ENCODE results near the gene GRIA1.

The GRIA1 gene

DNA sequence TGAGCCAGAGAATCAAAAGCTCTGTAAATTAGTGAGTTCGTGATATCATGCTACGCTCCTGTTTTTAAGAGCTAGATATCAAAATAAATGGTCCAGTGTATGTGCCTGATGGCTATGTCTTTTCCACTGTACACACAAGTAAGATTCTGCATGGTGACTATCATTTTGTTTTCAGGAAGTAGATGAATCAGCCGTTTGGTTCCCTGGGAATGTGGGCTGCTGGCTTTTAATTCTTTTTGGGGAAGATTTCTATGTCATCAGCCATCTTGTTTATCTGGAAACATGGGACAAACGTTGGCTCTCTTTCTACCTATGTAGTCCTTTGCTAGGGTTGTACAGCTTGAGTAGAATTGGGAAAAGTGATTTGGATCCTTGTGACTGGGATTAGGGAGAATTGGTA, 126.7 kb downstream of the GRIA1 start:
- no peak for DNase-seq

DNA sequence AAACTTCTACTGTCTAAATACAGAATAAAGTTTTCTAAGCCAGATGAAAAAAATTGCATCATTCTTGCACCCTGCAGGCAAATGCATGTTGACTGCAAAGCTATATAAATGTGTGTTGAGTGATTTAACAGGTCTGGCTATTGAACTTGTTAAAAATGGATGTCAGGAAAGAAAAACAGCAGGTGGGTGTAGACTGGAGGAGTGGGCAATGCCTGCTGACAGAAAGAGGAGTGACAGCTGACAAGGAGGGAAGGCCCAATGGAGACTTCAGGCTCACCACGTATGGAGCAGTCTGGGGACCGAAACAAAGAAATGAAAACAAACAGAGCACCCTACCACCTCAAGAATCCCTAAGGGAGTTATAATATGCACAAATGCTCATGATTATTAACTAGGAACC, 127.8 kb downstream of the GRIA1 start:
- no peak for DNase-seq

DNA sequence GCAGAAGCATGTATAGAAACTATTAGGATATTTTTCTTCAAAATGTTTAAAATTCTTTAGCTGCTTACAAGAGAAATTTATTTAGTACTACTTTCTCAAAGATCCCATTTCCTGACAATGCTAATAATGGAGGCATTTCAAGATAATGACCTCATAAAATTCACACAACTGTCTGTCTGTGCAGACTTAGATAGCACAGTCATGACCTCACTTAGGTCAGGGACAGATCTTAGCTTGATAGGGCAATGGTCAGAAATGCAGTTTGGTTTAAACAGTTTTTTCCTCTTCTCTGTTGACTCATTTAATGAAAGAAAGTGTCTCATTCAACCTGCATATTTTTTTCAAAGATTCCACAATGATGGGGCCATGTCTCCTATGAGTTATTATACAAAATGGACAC, 128.4 kb downstream of the GRIA1 start:
- no peak for DNase-seq

DNA sequence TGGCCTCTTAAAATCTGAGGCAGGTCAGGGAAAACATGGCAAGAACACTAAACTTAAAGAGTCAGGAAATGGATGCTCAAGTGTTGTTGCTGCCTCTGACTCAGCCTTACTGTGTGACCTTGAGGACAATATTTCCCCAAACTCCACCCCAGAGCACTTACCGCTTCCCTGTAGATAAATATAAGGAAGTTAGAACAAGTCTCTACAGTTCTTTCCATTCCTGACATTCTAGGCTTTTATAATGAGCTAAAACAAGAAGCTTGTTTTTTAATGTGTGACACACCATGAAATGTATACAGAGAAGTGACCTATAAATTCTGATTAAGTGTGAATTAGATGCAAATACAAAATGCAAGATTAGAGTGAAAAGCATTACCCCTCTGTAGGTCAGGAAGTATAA, 129.3 kb downstream of the GRIA1 start:
- DNase-seq = no peak

DNA sequence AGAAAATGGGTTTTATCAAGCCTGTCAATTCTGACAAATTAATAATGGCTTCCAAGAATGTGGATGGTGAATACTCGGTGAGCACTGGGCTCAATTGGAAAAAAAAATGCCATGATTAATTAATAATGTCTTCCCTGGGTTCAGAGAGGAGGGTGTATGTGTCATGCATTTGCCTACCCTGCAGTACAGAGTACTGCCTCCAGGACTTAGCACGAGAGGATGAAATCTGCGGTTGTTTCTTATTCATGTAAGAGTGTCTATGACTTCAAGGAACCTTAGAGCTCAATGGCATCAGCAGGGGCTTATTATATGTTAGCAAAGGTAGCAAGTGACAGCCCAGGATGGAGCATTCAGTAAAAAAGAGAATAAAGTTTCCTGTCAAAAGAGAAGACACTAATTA, 132.7 kb downstream of the GRIA1 start:
- no peak for DNase-seq

DNA sequence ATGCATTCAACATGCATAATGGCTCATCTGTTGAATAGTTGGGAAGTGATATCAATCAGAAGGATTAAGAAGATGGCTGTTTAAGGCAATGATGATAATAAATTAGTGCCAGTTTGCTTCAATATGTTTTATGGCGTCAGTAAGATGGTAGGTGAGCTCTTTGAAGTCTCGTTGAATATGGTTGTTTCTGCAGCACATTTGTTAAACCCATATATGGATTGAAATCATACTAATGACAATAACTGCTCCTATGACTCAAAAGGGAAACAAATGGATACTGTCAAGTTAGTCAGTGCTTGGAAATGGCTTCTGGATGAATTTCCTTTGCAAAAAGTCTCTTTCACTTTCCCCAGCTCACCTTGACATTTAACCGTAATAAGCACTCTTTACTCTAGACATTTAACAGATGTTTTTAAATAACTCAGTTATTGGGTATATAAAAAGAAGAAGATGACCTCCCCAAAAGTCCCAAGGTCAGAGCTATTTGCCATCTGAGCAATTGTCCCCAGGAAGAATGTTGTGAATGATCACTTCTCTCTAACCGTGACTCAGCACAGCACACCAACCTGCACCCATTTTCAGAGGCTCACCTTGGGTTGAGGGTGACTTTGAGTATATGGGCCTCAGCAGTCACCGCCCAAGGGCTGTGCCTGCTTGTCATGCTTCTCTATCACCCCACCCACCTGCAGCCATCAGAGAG, 133.4 kb downstream of the GRIA1 start:
- no peak for DNase-seq

DNA sequence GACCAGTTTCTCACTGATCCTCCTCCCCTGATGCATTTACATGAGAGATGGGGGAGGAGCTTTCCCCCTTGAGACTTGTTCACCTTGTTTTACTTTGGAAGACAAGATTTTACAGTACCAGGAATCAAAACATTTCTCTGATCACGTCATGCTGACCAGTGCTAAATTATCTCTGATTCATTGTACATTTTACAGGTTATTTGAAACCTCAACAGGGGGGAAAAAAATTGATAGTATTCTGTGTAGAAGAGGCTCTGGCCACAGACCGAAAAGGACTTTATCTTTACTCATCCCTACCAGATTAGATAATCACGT, 133.9 kb downstream of the GRIA1 start:
- peak; percentile 0 for DNase-seq

DNA sequence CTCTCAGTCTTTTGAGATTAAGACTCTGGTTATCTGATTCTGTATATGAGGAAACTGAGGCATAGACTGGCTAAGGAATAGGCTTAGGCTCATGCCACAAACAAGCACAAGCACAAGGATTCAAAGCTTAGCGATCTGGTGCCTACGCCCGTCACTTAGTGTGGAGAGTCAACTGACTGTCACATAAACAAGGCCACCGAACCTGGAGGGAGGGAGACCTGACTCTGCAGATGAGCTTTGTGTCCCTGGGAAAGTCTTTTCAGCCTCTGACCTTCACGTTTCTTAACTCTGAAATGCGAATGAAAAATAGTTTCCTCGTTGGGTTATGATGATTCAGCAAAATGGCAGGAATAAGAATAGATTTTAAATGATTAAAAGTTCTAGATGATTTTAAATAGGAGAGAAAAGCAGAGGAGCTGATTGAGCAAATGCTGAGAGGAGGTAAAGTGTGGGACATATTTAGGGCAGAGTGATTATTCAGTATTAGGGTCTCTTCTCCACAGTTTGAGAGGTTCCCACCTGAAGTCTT, 135.4 kb downstream of the GRIA1 start:
- DNase-seq = no peak

DNA sequence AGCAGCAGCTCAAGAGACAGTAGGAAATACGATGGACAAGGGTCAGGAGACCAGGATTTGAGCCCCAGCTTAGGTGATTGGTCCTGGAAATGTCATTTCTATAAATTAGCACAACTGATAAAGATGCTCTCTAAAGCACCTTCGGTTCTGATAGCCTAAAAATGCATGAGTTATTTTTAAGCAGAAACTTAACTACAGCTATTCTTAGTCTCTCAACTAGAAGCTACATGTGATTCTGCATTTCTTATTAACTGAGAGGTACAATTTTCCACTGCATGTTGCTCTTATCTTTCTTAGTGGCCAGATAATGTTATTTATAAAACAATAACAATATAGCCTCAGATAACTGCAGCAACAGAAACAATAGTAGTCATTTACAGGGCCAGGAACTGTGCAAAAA, 136.4 kb downstream of the GRIA1 start:
- no peak for DNase-seq

DNA sequence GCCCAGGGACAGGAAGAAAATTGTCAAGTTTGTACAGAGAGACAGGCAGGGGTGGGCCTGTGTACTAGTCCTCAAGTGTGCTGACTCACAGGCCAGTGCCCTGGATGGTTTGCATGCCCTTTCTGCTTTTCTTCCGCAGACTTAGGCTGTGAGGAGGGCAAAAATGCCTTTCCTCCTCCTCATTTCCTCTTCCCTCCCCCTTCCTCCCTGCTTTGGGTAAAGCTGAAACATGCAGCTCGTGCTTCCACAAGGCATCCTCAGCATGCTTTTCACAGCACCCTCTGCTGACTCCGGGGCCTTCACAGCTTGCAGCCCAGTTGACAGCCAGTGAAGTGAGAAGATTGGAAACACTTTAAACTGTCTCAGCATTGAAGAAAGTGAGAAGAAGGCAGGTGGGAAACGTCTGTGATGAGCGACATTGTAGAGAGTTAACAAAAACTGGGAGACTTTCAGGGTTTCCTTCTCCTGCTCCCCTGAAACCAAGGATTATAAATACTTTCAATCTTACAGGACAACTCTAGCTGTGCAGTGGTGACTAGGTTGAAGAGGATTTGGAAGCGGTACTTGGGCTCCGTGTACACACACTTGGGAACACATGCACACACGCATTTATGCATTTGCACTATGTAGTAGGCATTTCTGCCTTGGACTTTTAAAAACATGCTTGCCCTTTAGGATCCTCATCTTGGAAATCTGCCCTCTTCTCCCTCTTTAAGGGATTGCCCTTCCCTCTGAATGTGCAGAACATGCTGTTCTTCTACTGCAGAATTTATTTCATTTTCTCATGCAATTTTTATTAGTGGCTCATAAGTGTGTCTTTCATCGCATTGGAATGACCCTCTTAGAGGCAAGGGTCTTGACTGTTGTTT, 138.8 kb downstream of the GRIA1 start:
- DNase-seq = no peak

DNA sequence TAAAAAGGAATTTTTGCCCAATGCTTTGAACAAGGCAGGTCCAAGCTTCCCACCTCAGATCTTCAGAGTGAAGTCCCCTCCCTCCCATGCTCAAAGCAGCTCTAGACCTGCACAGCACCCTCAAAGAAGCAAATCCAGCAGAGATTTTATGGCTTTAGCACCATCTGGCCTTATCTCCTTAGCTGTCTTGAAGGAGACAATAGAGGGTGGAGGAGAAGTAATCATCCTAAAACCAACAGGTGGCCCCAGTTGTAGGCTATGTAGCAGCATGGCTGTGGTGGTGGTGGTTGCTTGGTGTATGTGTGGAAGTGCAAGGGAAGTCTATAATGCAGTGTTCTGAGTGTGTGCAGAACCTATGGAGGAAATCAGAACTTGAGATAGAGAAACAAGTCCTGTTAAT, 140.1 kb downstream of the GRIA1 start:
- DNase-seq = peak; percentile 4

DNA sequence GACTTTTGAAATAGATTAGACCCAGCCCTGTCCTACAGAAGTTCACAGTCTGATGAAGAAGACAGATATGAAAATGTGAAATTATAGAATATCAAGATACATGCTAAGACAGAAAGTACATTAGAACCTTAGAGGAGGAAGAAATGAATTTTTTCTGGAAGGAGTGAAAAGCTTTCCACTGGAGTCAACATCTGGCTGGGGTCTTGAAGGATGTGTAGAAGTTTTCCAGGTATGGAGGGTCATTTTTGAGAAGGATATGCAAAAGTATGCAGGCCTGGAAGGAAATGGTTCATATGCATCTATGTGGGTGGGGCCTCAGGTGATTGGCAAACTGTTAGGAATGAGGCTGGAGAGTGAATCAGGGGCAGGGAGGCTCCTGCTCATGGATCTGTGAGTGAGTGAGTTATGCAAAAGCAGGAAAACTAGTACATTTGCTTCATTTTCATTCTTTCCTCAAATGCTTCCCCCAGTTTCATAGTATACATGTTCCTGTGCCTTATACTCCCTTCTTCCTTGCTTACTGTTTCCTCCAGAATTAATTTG, 142.3 kb downstream of the GRIA1 start:
- no peak for DNase-seq

DNA sequence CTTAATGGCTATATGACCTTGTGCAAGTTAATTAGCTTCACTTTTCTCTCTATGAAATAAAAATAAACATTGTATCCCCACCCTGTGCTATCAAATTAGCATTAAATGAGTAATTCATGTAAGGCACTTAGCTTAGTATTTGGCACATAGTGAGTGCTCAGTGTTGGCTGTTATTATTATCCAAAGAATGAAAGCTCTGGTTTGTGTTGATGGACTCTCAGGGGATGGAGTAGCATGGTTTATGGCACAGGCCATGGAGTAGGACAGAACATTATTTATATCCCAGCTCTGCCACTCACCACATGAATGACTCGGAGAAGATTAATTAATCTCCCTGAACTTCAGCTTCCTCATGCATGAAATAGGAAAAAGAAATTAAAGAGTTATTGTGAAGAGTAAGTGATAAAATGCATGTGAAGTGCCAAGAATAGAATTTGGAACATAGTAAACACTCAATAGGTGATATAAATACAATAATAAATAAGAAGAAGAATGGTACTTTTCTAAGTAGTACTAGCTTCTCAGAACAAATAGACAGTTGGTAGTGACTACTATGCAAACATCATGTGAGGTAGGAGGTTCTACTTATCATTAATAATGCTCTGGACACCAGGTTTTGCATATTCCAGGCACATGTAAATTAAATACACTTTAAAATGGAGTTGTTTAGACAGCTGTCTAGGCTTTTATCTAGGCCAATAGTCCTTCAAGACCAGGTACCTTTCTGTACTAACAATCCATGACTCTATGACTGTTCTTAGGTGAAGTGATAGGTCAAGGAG, 146.4 kb downstream of the GRIA1 start:
- DNase-seq = no peak

DNA sequence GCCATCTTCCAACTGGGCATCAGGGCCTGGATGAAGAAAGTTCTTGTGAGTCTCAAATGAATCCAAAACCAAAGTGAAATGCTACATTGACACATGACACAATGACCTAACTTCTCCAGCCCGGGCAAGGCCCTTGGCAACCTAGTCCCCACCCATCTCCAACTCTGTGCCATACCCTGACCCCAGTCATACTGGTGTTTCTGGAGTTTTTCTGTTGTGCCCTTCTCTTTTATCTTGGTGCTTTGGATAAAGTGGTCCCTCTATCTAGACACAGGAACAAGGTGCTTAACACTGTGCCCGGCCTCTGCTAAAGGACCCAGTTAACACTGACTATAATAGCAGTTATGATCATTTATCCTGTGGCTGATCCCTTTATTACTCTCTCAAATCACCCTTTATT, 149.8 kb downstream of the GRIA1 start:
- DNase-seq = no peak

DNA sequence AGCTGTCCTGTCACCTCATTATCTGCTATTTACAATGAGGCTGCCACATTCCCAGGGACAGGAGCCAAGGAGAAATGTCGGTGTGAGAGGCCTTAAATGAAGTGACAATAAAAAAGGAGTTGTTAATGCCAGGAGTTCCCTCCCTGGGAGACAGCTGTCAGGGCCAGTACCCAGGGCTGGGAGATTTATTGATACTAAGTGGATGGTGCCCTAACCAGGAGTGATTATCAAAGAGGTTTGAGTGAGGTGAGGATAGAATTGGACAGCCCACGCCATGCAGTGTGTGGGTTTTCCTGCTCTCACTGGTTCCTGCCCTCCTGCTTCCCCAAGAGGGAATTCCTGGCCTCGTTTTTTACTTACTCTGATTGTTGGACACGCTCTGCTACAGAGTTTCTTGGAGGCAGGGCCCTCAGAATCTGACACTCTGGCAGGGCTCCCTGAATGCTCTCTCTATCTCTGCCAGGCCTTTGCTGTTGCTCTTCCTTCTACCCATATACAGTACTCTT, 150.8 kb downstream of the GRIA1 start:
- DNase-seq = no peak

DNA sequence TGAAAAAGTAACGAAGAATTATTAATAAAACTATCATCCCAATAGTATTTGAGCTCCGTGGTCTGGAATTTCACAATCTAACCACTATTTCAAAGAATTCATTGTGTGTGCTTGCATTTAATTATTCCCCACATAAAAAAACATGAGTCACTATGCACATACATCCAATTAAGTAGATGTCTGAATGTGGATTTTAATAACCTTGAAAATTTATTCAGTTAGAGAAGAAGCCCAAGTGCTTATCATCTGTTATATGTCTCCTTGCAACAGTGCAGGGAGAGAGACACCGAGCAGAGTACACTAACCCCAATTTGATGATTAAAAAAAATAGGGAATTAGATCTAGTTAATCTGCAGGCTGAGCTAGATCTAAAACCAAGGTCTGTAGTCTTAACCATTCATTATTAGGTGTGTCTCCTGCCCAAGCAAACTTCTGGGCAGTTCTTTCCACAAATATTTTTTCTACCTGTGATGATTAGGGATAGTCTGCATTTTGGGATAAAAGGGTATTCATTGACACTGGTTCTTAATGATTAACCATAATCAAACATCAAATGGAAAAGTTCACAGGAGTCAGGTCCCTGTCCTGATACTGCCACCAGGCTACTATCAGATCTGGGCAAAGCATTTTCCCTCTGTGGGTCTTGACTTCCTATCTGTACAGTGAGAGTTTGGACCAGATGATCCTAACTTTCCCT, 164.2 kb downstream of the GRIA1 start:
- DNase-seq = no peak

DNA sequence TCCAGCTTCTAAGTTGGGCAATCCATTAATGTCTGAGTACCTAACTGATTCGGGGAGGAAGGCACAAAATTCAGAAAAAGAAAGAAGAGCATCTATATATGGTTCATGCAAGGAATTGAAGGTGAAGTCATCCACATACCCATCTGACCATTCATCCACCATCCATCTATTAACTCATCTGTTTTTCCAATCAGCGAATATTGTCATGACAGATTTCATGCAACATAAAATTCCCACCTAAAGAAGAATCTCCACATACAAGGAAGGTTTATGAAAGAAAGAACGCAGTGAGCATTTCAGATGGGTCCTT, 164.7 kb downstream of the GRIA1 start:
- no peak for DNase-seq

DNA sequence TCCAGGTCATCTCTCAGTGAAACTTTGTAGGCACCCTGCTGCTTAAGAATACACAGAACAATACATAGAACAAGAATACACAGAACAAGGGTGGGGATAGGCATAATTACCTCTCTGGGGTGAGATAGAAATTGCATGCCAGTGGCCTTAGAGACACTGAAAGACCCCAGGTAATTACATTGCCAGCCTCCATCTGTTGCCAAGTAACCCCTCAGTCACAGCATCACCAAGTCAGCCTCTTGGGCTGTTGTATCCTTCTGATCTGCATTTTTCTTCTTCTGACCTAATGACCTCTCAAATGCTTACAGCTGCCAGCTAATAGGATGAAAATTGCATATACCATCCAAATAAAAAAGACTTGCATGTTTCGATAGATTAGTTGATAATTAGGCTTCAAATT, 167.7 kb downstream of the GRIA1 start:
- peak; percentile 62 for DNase-seq

DNA sequence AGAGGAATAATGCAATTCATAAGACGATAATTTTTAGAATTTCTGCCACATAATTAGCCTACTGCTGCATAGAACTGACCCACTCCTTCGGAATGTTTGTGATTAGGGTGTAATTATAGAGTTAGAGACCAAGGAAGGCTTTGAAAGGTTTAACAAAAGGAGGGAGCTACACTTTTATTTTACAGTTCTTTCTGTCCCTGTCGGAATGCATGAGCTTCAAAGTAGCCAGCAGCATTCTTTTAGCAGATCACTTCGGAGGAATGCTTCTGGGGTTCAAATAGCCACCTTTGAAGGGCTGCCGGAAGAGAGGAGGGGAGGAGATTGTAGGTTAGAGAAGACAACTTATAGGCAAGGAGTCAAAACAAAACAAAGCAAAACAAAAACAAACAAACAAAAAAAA, 168.1 kb downstream of the GRIA1 start:
- no peak for DNase-seq

DNA sequence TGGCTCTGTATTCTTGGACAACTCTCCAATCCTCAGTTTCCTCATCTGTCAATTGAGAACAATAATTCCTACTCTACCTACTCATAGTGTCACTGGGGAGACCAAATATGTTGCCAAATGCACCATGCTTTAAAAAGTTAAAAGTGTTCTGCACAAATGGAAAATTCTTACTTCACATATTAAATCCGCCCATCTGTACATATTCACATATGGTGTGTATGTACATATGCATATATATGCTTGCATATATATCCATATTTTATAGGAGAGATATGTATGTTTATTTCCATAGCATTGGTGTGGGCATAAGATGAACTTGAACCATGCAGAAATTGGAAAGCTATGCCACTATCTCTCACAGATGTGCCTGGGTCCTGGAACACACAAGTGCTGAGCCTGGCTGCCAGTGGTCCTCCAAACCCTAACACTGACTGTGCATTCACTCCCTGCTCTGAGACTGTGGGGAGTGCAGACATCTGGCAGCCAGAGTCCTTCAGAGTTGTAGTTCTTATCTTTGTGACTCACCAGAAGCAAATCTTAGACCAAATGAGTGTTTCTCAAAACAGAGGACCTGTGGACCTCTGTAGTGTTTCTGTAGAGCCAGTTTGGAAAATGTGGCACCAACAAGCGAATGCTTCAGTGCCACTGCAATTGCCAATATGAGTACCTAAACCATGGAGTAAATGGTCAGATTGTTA, 168.7 kb downstream of the GRIA1 start:
- no peak for DNase-seq

DNA sequence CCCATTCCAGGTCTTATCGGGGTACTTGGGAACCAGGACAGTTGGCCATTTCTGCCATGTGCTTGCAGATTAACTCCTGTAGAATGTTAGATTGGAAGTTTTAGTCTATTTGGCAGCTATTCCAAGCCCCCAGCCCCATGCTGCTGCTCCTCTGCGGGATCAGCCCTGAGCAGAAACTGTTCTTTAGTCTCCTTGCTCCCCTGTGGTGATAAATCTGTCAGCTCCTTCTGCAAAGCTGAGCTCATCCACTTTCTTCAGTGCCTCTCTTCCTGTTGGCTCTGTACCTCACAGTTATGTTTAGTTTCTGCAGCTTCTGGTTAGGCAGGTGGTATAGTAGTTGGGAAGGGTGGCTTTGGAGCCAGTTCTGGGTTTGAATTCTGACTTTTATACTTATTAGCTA, 170.4 kb downstream of the GRIA1 start:
- no peak for DNase-seq

DNA sequence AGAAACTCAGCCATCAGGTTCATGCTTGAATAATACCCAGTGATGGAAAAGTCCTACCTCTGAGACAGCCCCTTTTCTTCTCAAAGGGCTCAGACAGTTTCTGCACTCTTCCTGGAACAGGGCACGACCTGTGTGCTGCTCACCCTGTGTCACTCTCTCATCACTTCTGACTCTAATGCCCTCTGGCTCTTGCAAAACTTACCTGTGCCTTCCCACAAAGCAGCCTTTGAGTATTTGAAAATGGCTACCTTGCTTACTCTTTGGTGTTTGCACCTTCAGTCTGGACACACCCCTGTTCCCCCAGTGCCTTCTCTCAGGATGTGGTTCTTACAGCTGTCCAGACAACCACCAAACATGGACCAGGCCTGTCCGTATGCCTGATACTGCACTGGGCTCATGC, 171.4 kb downstream of the GRIA1 start:
- DNase-seq = no peak

Data from NCI-H146 (cell line).